Measurements from ENCODE around the gene CDKAL1.
A peak's percentile ranks its signal among the peaks of the same experiment; 100 is the strongest.
"Not testable (repeated sequence)": the region's sequence is repeated elsewhere in the genome, so short reads cannot be mapped to it uniquely, and the experiment has no call there.

The CDKAL1 gene

DNA sequence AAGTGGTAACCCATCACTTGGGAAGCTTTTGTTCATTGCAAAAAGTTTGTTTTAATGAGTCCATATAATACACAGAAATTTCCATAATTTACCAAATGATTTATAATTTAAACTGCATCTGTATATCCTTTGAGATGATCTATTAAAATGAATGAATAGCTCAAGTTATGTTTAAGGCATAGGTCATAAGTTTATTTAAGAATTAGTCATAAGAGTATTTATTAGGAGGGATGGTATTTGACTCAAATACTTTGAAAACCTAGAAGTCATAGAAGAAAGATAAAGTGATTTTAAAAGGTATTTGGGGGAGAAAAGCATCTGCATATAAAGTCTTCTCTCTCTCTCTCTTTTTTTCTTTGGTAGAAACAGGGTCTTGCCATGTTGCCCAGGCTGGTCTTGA is 388.5 kb downstream of the CDKAL1 start:
- no peak overlapping the region for H2AK5ac ChIP-seq (ENCODE audit: low read length, severe bottlenecking)
- no peak overlapping the region for H3K14ac ChIP-seq (ENCODE audit: low read length in 2 of 2)
- H3K4me1 ChIP-seq (ENCODE audit: control insufficient read depth, insufficient read depth, low read depth, low read length): peaks cover 2% of the 10 kb centered on the region
- H3K9me3 ChIP-seq (ENCODE audit: control insufficient read depth, low read length): no peaks in the 10 kb centered on the region
- no peak overlapping the region for H3K9ac ChIP-seq (ENCODE audit: low read length)
- no peaks in the 10 kb centered on the region for H3K36me3 ChIP-seq (ENCODE audit: control insufficient read depth in 1 of 2, insufficient read depth in 2 of 2, low read depth in 1 of 2, low read length in 2 of 2)
- no peak for DNase-seq
- H4K8ac ChIP-seq (ENCODE audit: low read length): no peak overlapping the region
- no peak overlapping the region for H3K27ac ChIP-seq (ENCODE audit: low read length, poor library complexity, severe bottlenecking)
- H3K4me3 ChIP-seq (ENCODE audit: insufficient read depth in 1 of 2, low read depth in 1 of 2, low read length in 2 of 2): no peak overlapping the region
- no peak overlapping the region for H2BK15ac ChIP-seq (ENCODE audit: low read depth, poor library complexity, severe bottlenecking)
- no peak overlapping the region for H2BK12ac ChIP-seq (ENCODE audit: low read length in 2 of 2)
- no peaks in the 10 kb centered on the region for H3K27me3 ChIP-seq (ENCODE audit: control insufficient read depth in 1 of 2, insufficient read depth in 1 of 2, low read length in 2 of 2)
- no peak overlapping the region for H3K23ac ChIP-seq (ENCODE audit: low read length in 2 of 2)
- no peak overlapping the region for H2AFZ ChIP-seq (ENCODE audit: low read depth, low read length)
- no peak overlapping the region for H3K18ac ChIP-seq (ENCODE audit: low read depth in 1 of 2, low read length in 2 of 2)
- no peak overlapping the region for H2BK120ac ChIP-seq (ENCODE audit: low read depth, low read length)
- H2BK5ac ChIP-seq (ENCODE audit: low read depth, low read length, poor library complexity, severe bottlenecking): no peak overlapping the region
- H3K79me1 ChIP-seq (replicated peaks; ENCODE audit: low read length, poor library complexity, severe bottlenecking): no peaks in the 10 kb centered on the region
- H3K4ac ChIP-seq (ENCODE audit: low read depth in 1 of 2, low read length in 2 of 2): no peak overlapping the region
- no peak overlapping the region for H4K91ac ChIP-seq (ENCODE audit: low read length)
- H3K4me2 ChIP-seq (ENCODE audit: low read length, poor library complexity, severe bottlenecking): no peak overlapping the region

- H2BK12ac ChIP-seq (ENCODE audit: low read length in 2 of 2); H4K8ac ChIP-seq (ENCODE audit: low read length); H3K79me1 ChIP-seq (replicated peaks; ENCODE audit: low read length, poor library complexity, severe bottlenecking); H3K4ac ChIP-seq (ENCODE audit: low read depth in 1 of 2, low read length in 2 of 2); H3K18ac ChIP-seq (ENCODE audit: low read depth in 1 of 2, low read length in 2 of 2); H4K91ac ChIP-seq (ENCODE audit: low read length); H2BK120ac ChIP-seq (ENCODE audit: low read depth, low read length); H3K4me3 ChIP-seq (ENCODE audit: insufficient read depth in 1 of 2, low read depth in 1 of 2, low read length in 2 of 2); DNase-seq; H3K27ac ChIP-seq (ENCODE audit: low read length, poor library complexity, severe bottlenecking); H3K9me3 ChIP-seq (ENCODE audit: control insufficient read depth, low read length); H2BK5ac ChIP-seq (ENCODE audit: low read depth, low read length, poor library complexity, severe bottlenecking); H3K36me3 ChIP-seq (ENCODE audit: control insufficient read depth in 1 of 2, insufficient read depth in 2 of 2, low read depth in 1 of 2, low read length in 2 of 2); H3K4me2 ChIP-seq (ENCODE audit: low read length, poor library complexity, severe bottlenecking); H3K4me1 ChIP-seq (ENCODE audit: control insufficient read depth, insufficient read depth, low read depth, low read length); H3K14ac ChIP-seq (ENCODE audit: low read length in 2 of 2); H3K27me3 ChIP-seq (ENCODE audit: control insufficient read depth in 1 of 2, insufficient read depth in 1 of 2, low read length in 2 of 2); H3K23ac ChIP-seq (ENCODE audit: low read length in 2 of 2); H2BK15ac ChIP-seq (ENCODE audit: low read depth, poor library complexity, severe bottlenecking); H2AK5ac ChIP-seq (ENCODE audit: low read length, severe bottlenecking); H2AFZ ChIP-seq (ENCODE audit: low read depth, low read length); H3K9ac ChIP-seq (ENCODE audit: low read length): not testable (repeated sequence)
- WGBS: 100% methylated on average over 3 of the region's 3 CpGs
Observed at GRCh38 chr6:20924094-20924493, 389.8 kb downstream of the CDKAL1 start.

DNA sequence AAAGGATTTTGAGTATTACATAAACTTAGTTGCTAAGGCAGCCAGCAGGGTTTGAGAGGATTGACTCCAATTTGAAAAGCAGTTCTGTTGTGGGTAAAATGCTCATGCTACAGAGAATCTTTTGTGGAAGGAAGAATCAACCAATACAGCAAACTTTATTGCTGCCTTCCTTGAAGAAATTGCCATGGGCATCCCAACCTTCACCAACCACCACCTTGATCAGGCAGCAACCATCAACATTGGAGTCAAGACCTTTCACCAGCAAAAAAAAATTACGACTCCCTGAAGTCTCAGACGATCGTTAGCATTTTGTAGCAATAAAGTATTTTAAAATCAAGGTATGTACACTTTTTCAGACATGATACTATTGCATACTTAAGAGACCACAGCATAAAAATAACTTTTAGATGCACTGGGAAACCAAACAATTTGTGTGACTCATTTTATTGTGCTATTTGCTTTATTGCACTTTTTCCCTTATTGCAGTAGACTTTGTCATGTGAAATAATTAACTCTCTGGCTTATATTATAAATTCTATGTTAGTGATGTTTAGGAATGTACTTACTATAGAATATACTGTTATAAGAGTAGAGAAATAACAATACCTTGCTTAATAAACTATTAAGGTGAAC is 390.8 kb downstream of the CDKAL1 start:
- Histone ChIP-seq H3K4me2 (ENCODE audit: low read length, poor library complexity, severe bottlenecking) (no peak overlapping the region), H3K18ac (ENCODE audit: low read depth in 1 of 2, low read length in 2 of 2) (no peak overlapping the region), H3K4me1 (ENCODE audit: control insufficient read depth, insufficient read depth, low read depth, low read length) (peaks cover 2% of the 10 kb centered on the region), H3K4me3 (ENCODE audit: insufficient read depth in 1 of 2, low read depth in 1 of 2, low read length in 2 of 2) (no peak overlapping the region), H4K91ac (ENCODE audit: low read length) (no peak overlapping the region), H2BK15ac (ENCODE audit: low read depth, poor library complexity, severe bottlenecking) (no peak overlapping the region), H2AK5ac (ENCODE audit: low read length, severe bottlenecking) (no peak overlapping the region), H3K27ac (ENCODE audit: low read length, poor library complexity, severe bottlenecking) (no peak overlapping the region), H3K4ac (ENCODE audit: low read depth in 1 of 2, low read length in 2 of 2) (no peak overlapping the region), H3K9me3 (ENCODE audit: control insufficient read depth, low read length) (no peaks in the 10 kb centered on the region), H2BK5ac (ENCODE audit: low read depth, low read length, poor library complexity, severe bottlenecking) (no peak overlapping the region), H3K27me3 (ENCODE audit: control insufficient read depth in 1 of 2, insufficient read depth in 1 of 2, low read length in 2 of 2) (no peaks in the 10 kb centered on the region), H4K8ac (ENCODE audit: low read length) (no peak overlapping the region), H2BK12ac (ENCODE audit: low read length in 2 of 2) (no peak overlapping the region), H2AFZ (ENCODE audit: low read depth, low read length) (no peak overlapping the region), H3K36me3 (ENCODE audit: control insufficient read depth in 1 of 2, insufficient read depth in 2 of 2, low read depth in 1 of 2, low read length in 2 of 2) (no peaks in the 10 kb centered on the region), H3K23ac (ENCODE audit: low read length in 2 of 2) (no peak overlapping the region), H3K79me1 (replicated peaks; ENCODE audit: low read length, poor library complexity, severe bottlenecking) (no peaks in the 10 kb centered on the region), H3K14ac (ENCODE audit: low read length in 2 of 2) (no peak overlapping the region), H3K9ac (ENCODE audit: low read length) (no peak overlapping the region), H2BK120ac (ENCODE audit: low read depth, low read length) (no peak overlapping the region)
- no CpG with 5 or more reads among the region's 3 CpGs for WGBS
- peak; percentile 23 for DNase-seq

DNA sequence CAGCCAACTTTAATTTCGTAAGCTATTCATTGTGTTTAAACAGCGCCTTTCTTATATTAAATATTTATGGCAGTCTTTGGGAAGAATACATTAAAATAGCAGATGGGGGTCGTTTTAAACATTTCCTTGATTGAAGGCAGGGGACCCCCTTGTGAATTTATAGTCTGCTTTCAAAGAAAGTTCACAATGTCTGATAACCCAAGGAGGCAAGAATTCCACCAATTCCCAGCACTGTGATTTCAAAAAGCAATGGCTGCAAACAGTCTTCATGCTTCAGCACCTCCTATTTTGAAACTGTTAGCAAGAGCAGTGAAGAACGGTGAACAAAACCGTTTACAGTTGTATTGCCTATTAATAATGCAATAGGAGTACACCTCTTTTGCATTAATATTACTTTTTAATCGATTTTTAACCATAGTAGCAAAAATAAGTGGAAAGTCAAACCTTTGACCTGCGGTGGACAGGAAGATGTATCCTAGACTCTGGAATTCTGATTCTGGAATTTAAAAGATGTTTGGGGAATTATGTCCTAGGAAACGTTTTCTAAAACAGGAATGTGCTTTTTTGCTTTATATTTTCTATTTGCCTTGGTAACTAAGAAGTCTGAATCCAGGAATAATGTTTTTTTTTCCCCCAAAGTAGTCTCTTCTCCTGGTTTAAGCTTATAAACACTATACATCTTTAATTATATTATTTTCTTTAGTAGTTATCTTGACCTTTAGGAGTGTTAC is 393.0 kb downstream of the CDKAL1 start:
- no peak overlapping the region for H3K23ac ChIP-seq (ENCODE audit: low read length in 2 of 2)
- H4K91ac ChIP-seq (ENCODE audit: low read length): no peak overlapping the region
- H3K27ac ChIP-seq (ENCODE audit: low read length, poor library complexity, severe bottlenecking): peak overlapping the region; percentile 12
- H2AK5ac ChIP-seq (ENCODE audit: low read length, severe bottlenecking): no peak overlapping the region
- H2AFZ ChIP-seq (ENCODE audit: low read depth, low read length): no peak overlapping the region
- no peak overlapping the region for H3K18ac ChIP-seq (ENCODE audit: low read depth in 1 of 2, low read length in 2 of 2)
- H2BK12ac ChIP-seq (ENCODE audit: low read length in 2 of 2): no peak overlapping the region
- DNase-seq: no peak
- no peak overlapping the region for H3K4me2 ChIP-seq (ENCODE audit: low read length, poor library complexity, severe bottlenecking)
- H3K27me3 ChIP-seq (ENCODE audit: control insufficient read depth in 1 of 2, insufficient read depth in 1 of 2, low read length in 2 of 2): no peaks in the 10 kb centered on the region
- H2BK5ac ChIP-seq (ENCODE audit: low read depth, low read length, poor library complexity, severe bottlenecking): no peak overlapping the region
- no peak overlapping the region for H3K14ac ChIP-seq (ENCODE audit: low read length in 2 of 2)
- no peaks in the 10 kb centered on the region for H3K9me3 ChIP-seq (ENCODE audit: control insufficient read depth, low read length)
- 91% methylated on average over 3 of the region's 8 CpGs for WGBS
- H2BK15ac ChIP-seq (ENCODE audit: low read depth, poor library complexity, severe bottlenecking): no peak overlapping the region
- H3K4me1 ChIP-seq (ENCODE audit: control insufficient read depth, insufficient read depth, low read depth, low read length): peaks cover 2% of the 10 kb centered on the region
- H3K4ac ChIP-seq (ENCODE audit: low read depth in 1 of 2, low read length in 2 of 2): no peak overlapping the region
- H3K9ac ChIP-seq (ENCODE audit: low read length): no peak overlapping the region
- no peak overlapping the region for H4K8ac ChIP-seq (ENCODE audit: low read length)
- H3K4me3 ChIP-seq (ENCODE audit: insufficient read depth in 1 of 2, low read depth in 1 of 2, low read length in 2 of 2): no peak overlapping the region
- no peaks in the 10 kb centered on the region for H3K36me3 ChIP-seq (ENCODE audit: control insufficient read depth in 1 of 2, insufficient read depth in 2 of 2, low read depth in 1 of 2, low read length in 2 of 2)
- no peak overlapping the region for H2BK120ac ChIP-seq (ENCODE audit: low read depth, low read length)
- H3K79me1 ChIP-seq (replicated peaks; ENCODE audit: low read length, poor library complexity, severe bottlenecking): no peaks in the 10 kb centered on the region

All from mesenchymal stem cell (in vitro differentiated cells and primary cell).